ENCODE data around the gene CRYAB.

The CRYAB gene

DNA sequence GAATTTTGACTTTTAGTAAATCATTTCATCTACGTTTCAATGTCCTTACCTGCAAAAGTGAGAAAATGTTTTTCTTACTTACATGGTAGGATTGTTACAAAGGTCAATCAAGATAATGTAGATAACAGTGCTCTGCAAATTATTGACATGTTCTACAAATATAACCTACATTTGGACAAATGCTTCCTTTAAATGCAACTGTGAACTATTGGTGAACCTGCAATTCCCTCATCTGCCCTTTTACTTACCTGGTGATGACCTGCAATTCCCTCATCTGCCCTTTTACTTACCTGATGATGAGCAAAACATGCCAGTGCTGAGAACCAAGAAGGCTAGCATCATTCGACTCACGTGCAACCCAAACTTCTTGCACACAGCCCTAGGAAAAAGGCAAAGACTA, 51.3 kb downstream of the CRYAB start:
- no peak overlapping the region for H3K27ac ChIP-seq
- peaks cover 9% of the 10 kb centered on the region for H3K36me3 ChIP-seq (replicated peaks)
- in situ Hi-C loops (cut with HindIII; ENCODE audit: low pct_ligation_motif_present, low sequenced_read_pairs): no loop called here
- TF ChIP-seq, protein P1, sequence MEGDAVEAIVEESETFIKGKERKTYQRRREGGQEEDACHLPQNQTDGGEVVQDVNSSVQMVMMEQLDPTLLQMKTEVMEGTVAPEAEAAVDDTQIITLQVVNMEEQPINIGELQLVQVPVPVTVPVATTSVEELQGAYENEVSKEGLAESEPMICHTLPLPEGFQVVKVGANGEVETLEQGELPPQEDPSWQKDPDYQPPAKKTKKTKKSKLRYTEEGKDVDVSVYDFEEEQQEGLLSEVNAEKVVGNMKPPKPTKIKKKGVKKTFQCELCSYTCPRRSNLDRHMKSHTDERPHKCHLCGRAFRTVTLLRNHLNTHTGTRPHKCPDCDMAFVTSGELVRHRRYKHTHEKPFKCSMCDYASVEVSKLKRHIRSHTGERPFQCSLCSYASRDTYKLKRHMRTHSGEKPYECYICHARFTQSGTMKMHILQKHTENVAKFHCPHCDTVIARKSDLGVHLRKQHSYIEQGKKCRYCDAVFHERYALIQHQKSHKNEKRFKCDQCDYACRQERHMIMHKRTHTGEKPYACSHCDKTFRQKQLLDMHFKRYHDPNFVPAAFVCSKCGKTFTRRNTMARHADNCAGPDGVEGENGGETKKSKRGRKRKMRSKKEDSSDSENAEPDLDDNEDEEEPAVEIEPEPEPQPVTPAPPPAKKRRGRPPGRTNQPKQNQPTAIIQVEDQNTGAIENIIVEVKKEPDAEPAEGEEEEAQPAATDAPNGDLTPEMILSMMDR (IDR thresholded peaks at IDR 0.05; ENCODE audit: low read depth, low read length, missing control alignments): no peak
- no peak for DNase-seq
- H3K27me3 ChIP-seq (replicated peaks): no peaks in the 10 kb centered on the region
- H3K4me3 ChIP-seq (ENCODE audit: low read depth, low read length): no peak overlapping the region
